GM12874 (cell line): ENCODE results near the gene CD53.

ENCODE experiments used
- CTCF ChIP-seq: IDR thresholded peaks from 2 replicates; pipeline ENCODE4 v1.5.1; 2011; ENCODE audit warnings: low read depth, mild to moderate bottlenecking, control low read depth, low read length, moderate library complexity; ENCODE audit not compliant: insufficient read depth

The CD53 gene

GRCh38 chr1:110896090-110896489 is 23.1 kb downstream of the CD53 start:
- TF ChIP-seq CTCF, result no peak

GRCh38 chr1:110897681-110898080 is 24.7 kb downstream of the CD53 start:
- TF ChIP-seq CTCF, result no peak

GRCh38 chr1:110898734-110899457 is 25.9 kb downstream of the CD53 start:
- no peak for TF ChIP-seq CTCF

GRCh38 chr1:110899458-110899843 is 26.5 kb downstream of the CD53 start:
- no peak for TF ChIP-seq CTCF

GRCh38 chr1:110902820-110903463 is 30.0 kb downstream of the CD53 start:
- no peak for TF ChIP-seq CTCF

- TF ChIP-seq CTCF, result no peak
Observed at GRCh38 chr1:110903853-110904500, 31.0 kb downstream of the CD53 start.

- TF ChIP-seq CTCF, result no peak
Observed at GRCh38 chr1:110912784-110913183, 39.8 kb downstream of the CD53 start.
